SK-N-SH treated with all-trans-retinoic acid at 6 μM for 48 hours (cell line): Measurements from ENCODE around the gene INSYN2B.

Source experiments
- BACH2 ChIP-seq: fragments of 250-450 bp; sonication (Bioruptor Pico); IDR thresholded peaks from 2 replicates; pipeline ENCODE4 v1.9.0; 2021; ENCODE audit warnings: mild to moderate bottlenecking, borderline replicate concordance
- CREB5 ChIP-seq: fragments of 250-450 bp; sonication (Bioruptor Pico); IDR thresholded peaks from 2 replicates; pipeline ENCODE4 v1.5.1; 2020; ENCODE audit warnings: low read depth, mild to moderate bottlenecking, moderate library complexity
- GLIS3 ChIP-seq: fragments of 250-450 bp; sonication (Bioruptor Pico); IDR thresholded peaks from 2 replicates; pipeline ENCODE4 v1.5.0; 2020; ENCODE audit warnings: mild to moderate bottlenecking, moderate library complexity
- OSR1 ChIP-seq: fragments of 250-450 bp; sonication (Bioruptor Pico); IDR thresholded peaks from 2 replicates; pipeline ENCODE4 v1.8.0; 2022; ENCODE audit warnings: moderate library complexity, mild to moderate bottlenecking, inconsistent platforms
- PPARA ChIP-seq: fragments of 250-450 bp; sonication (Bioruptor Pico); IDR thresholded peaks from 2 replicates; pipeline ENCODE4 v1.5.0; 2020; ENCODE audit warnings: mild to moderate bottlenecking, borderline replicate concordance
- ZC3H10 ChIP-seq: fragments of 250-450 bp; sonication (Bioruptor Pico); IDR thresholded peaks from 2 replicates; pipeline ENCODE4 v1.5.1; 2021; ENCODE audit warnings: mild to moderate bottlenecking, moderate library complexity
- ZFP3 ChIP-seq: fragments of 250-450 bp; sonication (Bioruptor Pico); IDR thresholded peaks from 2 replicates; pipeline ENCODE4 v1.5.0; 2020; ENCODE audit warnings: mild to moderate bottlenecking, moderate library complexity
- ZFP30 ChIP-seq: fragments of 450-650 bp; formaldehyde crosslinking; IDR thresholded peaks from 2 replicates; pipeline ENCODE4 v1.5.0; 2022; ENCODE audit warnings: mild to moderate bottlenecking, moderate library complexity
- ZNF70 ChIP-seq: fragments of 450-650 bp; formaldehyde crosslinking; IDR thresholded peaks from 2 replicates; pipeline ENCODE4 v1.5.0; 2020; ENCODE audit warnings: mild to moderate bottlenecking, moderate library complexity

GRCh38 chr5:169921949-169922348 lies 58.3 kb downstream of the INSYN2B start:
- no peak for TF ChIP-seq ZNF70 (CRISPR knock-in tag)
- TF ChIP-seq PPARA: no peak
- no peak for TF ChIP-seq ZFP3 (CRISPR knock-in tag)
- TF ChIP-seq CREB5 (CRISPR knock-in tag): no peak
- TF ChIP-seq BACH2 (CRISPR knock-in tag): no peak
- TF ChIP-seq ZC3H10 (CRISPR knock-in tag): no peak
- TF ChIP-seq ZFP30 (CRISPR knock-in tag): no peak
- no peak for TF ChIP-seq GLIS3
- TF ChIP-seq OSR1 (CRISPR knock-in tag): no peak
